HAP-1 (cell line): Measurements from ENCODE around the gene NR5A2.
A peak's percentile ranks its signal among the peaks of the same experiment; 100 is the strongest.

Source experiments
- DNase-seq, 2 experiments: peaks; one replicate each; pipeline ENCODE4 v3.0.0-alpha.2; 2016 to 2020; ENCODE audit warnings: low spot score in 2 of 2
- H3K27me3 ChIP-seq: fragments of 250-450 bp; sonication (Bioruptor Pico); 2 replicates; pipeline ENCODE4 v1.5.1; 2020; ENCODE audit warnings: low read depth, mild to moderate bottlenecking, moderate library complexity
- H3K36me3 ChIP-seq: fragments of 250-450 bp; sonication (Bioruptor Pico); replicated peaks from 2 replicates; pipeline ENCODE4 v1.5.1; 2020; ENCODE audit warnings: mild to moderate bottlenecking
- H3K4me1 ChIP-seq: fragments of 250-450 bp; sonication (Bioruptor Pico); 2 replicates; pipeline ENCODE4 v1.5.1; 2020; ENCODE audit warnings: mild to moderate bottlenecking
- H3K4me3 ChIP-seq: fragments of 250-450 bp; sonication (Bioruptor Pico); 2 replicates; pipeline ENCODE4 v1.5.1; 2020; ENCODE audit warnings: mild to moderate bottlenecking, moderate library complexity
- H3K9me3 ChIP-seq: fragments of 250-450 bp; sonication (Bioruptor Pico); 2 replicates; pipeline ENCODE4 v1.5.1; 2020; ENCODE audit warnings: mild to moderate bottlenecking, moderate library complexity
- in situ Hi-C: fragments of 300-500 bp; cut with MboI; formaldehyde crosslinking; loops from 3 replicates; pipeline ENCODE4 v1.14.3; 2020; ENCODE audit warnings: low sequenced_read_pairs, inconsistent platforms, mixed read lengths

The NR5A2 gene

GRCh38 chr1:200096774-200097173 lies 69.3 kb downstream of the NR5A2 start:
- Histone ChIP-seq H3K4me1 (no peaks in the 10 kb centered on the region), H3K4me3 (no peak overlapping the region), H3K27me3 (no peaks in the 10 kb centered on the region), H3K36me3 (no peaks in the 10 kb centered on the region), H3K9me3 (no peaks in the 10 kb centered on the region)
- no peak for DNase-seq
- in situ Hi-C loops: no loop called here

DNA sequence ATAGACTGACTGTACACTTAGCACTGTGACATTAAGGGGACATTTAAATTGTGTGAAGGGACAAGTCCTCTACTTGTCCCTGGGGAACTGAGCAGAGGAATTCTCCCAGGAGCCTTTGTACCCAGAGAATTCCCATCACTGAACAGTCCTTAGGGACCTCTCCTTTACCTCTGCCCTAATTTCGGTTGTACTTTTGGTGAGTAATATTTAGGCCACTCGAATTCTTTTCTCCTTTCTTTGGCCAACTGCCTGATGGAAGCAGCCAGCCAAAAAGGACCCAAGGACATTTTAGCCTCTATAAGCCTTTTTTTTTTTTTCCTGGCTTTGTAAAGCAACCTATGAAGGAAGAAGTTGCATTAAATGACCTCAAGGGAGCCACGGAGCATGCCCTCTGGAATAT lies 71.5 kb downstream of the NR5A2 start:
- Histone ChIP-seq H3K9me3 (no peaks in the 10 kb centered on the region), H3K27me3 (no peaks in the 10 kb centered on the region; the same call in 1 of the 2 replicates), H3K36me3 (no peaks in the 10 kb centered on the region), H3K4me1 (no peaks in the 10 kb centered on the region; the same call in 1 of the 2 replicates), H3K4me3 (no peak overlapping the region)
- no peak for DNase-seq
- in situ Hi-C loops: no loop called here

DNA sequence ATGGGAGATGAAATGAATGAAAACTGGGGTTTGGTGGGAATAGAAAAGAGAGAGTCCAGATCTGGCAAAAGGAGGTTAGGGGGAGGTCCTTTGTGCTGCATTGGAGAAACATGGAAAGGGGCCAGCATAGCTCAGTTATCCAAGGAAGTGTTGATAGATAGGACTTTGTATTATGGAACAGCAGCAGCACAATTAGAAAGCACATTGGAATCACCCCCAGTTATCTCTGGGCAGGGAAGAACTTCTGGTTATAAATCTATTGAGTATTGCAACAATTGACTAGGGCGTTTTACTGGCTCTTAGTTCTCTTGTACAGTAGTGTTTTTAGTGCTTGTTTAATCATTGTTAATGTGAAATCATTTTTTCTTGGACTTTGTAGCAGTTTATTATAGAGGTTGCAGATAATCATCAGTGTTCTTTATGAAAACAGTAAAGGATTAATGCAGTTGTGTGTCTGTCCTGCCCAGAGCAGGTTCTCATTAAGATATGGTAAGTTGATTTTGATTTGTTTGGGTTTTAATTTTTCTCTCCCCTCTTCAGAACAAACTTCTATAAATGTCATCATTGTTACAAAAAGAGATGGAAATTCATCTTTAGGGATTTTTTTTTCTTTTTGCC lies 76.6 kb downstream of the NR5A2 start:
- peak in 1 of 2 experiments; percentile 9 for DNase-seq
- Histone ChIP-seq H3K9me3 (no peaks in the 10 kb centered on the region), H3K4me1 (peaks cover 6% of the 10 kb centered on the region), H3K4me3 (no peak overlapping the region), H3K27me3 (no peaks in the 10 kb centered on the region; the same call in 1 of the 2 replicates), H3K36me3 (no peaks in the 10 kb centered on the region)
- in situ Hi-C loops: loop anchor here (25.0 kb wide), 1 partner anchor 417 kb away; no protein-coding TSS in a partner anchor

DNA sequence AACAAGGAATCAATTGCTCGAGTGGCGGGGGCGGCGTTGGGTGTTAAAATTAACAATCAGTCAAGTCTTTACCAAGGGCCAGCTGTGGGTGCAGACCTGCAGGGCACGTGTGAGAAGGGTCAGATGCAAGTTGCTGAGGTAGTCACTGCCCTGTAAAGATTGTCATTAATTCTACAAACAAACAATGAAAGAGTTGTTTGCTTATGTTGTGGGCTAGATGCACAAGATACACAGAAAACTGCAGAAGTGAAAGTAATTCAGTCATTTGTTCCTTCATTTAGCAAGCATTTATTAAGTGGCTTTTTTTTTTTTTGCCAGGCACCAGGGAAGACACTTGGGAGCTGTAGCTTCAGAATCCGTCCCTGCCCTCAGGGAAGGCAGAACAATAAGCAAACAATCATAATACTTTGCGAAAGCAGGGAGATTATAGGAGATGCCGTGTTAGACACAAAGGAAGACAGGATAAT lies 79.5 kb downstream of the NR5A2 start:
- Histone ChIP-seq H3K4me1 (peaks cover 6% of the 10 kb centered on the region), H3K27me3 (no peaks in the 10 kb centered on the region; the same call in 1 of the 2 replicates), H3K36me3 (peaks cover 4% of the 10 kb centered on the region; the same call in 1 of the 2 replicates), H3K9me3 (no peaks in the 10 kb centered on the region), H3K4me3 (no peak overlapping the region)
- in situ Hi-C loops: loop anchor here (25.0 kb wide), 1 partner anchor 420 kb away; no protein-coding TSS in a partner anchor
- DNase-seq: peak; percentile 80 to 90

- peaks cover 6% of the 10 kb centered on the region for H3K4me1 ChIP-seq
- no peaks in the 10 kb centered on the region; the same call in 1 of the 2 replicates for H3K27me3 ChIP-seq
- H3K4me3 ChIP-seq: no peak overlapping the region
- in situ Hi-C loops: loop anchor here (25.0 kb wide), 1 partner anchor 421 kb away; no protein-coding TSS in a partner anchor
- H3K36me3 ChIP-seq: peaks cover 4% of the 10 kb centered on the region; the same call in 1 of the 2 replicates
- no peak for DNase-seq
- no peaks in the 10 kb centered on the region for H3K9me3 ChIP-seq
Measured at GRCh38 chr1:200108659-200109058, 81.1 kb downstream of the NR5A2 start.

DNA sequence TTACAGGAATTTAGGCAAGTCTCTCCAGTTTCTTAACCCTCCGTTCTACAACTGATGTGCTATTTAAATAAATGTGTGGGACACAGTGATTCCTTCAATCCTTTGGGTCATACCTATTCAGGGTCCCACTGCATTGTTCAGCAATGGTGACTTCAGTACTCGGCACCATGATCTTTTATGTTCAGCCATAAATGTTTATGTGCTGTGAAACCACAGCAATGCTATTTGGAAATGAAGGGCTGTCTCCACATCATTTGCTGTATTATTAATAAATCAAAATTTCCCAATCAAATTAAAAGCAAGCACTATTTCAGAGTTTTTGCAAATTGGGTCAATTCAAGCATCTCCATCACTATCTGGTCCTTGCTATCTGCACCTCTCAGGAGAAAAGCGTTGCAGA lies 84.8 kb downstream of the NR5A2 start:
- Histone ChIP-seq H3K9me3 (no peaks in the 10 kb centered on the region), H3K36me3 (peaks cover 8% of the 10 kb centered on the region; the same call in 1 of the 2 replicates), H3K27me3 (no peaks in the 10 kb centered on the region), H3K4me1 (peaks cover 6% of the 10 kb centered on the region), H3K4me3 (no peak overlapping the region)
- in situ Hi-C loops: loop anchor here (25.0 kb wide), 1 partner anchor 425 kb away; no protein-coding TSS in a partner anchor
- DNase-seq: no peak

GRCh38 chr1:200115532-200115931 lies 88.0 kb downstream of the NR5A2 start:
- no peaks in the 10 kb centered on the region; the same call in 1 of the 2 replicates for H3K4me1 ChIP-seq
- H3K9me3 ChIP-seq: no peaks in the 10 kb centered on the region
- 0 out of 2 replicates have a peak, but pooled peaks cover 4% of the 10 kb centered on the region for H3K36me3 ChIP-seq
- DNase-seq: no peak
- H3K4me3 ChIP-seq: no peak overlapping the region
- H3K27me3 ChIP-seq: no peaks in the 10 kb centered on the region
- in situ Hi-C loops: loop anchor here (25.0 kb wide), 1 partner anchor 428 kb away; no protein-coding TSS in a partner anchor

DNA sequence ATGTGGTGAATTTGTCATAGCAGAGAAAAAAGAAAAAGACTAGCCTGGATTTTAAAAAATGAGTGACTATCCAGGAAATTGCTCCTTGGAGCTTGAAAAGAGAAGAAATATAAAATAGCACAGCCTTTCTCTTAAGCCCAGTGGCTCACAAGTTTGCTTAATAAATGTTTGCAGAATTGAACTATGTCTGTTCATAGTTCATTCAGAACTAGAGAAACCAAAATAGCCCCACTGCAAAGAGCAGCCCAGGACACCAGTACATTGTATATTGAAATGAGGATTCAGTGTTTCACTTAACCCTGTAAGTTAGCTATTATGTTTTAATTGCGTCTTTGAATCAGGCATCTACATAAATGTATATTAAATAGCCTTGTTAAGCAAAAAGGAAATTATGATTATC lies 88.8 kb downstream of the NR5A2 start:
- Histone ChIP-seq H3K27me3 (no peaks in the 10 kb centered on the region), H3K4me3 (no peak overlapping the region), H3K36me3 (0 out of 2 replicates have a peak, but pooled peaks cover 4% of the 10 kb centered on the region), H3K9me3 (no peaks in the 10 kb centered on the region), H3K4me1 (no peaks in the 10 kb centered on the region; the same call in 1 of the 2 replicates)
- in situ Hi-C loops: loop anchor here (25.0 kb wide), 1 partner anchor 429 kb away; no protein-coding TSS in a partner anchor
- no peak for DNase-seq

- Histone ChIP-seq H3K4me3 (no peak overlapping the region), H3K36me3 (peaks cover 10% of the 10 kb centered on the region; the same call in 1 of the 2 replicates), H3K9me3 (no peaks in the 10 kb centered on the region), H3K27me3 (no peaks in the 10 kb centered on the region), H3K4me1 (no peaks in the 10 kb centered on the region; the same call in 1 of the 2 replicates)
- no peak for DNase-seq
- in situ Hi-C loops: loop anchor here (25.0 kb wide), 1 partner anchor 432 kb away; no protein-coding TSS in a partner anchor
Measured at GRCh38 chr1:200118779-200119505, 91.4 kb downstream of the NR5A2 start.

- Histone ChIP-seq H3K36me3 (peaks cover 5% of the 10 kb centered on the region; the same call in 1 of the 2 replicates), H3K9me3 (no peaks in the 10 kb centered on the region), H3K4me3 (no peak overlapping the region), H3K4me1 (no peaks in the 10 kb centered on the region; the same call in 1 of the 2 replicates), H3K27me3 (no peaks in the 10 kb centered on the region)
- in situ Hi-C loops: loop anchor here (25.0 kb wide), 1 partner anchor 434 kb away; no protein-coding TSS in a partner anchor
- no peak for DNase-seq
Measured at GRCh38 chr1:200121421-200121820, 93.9 kb downstream of the NR5A2 start.

DNA sequence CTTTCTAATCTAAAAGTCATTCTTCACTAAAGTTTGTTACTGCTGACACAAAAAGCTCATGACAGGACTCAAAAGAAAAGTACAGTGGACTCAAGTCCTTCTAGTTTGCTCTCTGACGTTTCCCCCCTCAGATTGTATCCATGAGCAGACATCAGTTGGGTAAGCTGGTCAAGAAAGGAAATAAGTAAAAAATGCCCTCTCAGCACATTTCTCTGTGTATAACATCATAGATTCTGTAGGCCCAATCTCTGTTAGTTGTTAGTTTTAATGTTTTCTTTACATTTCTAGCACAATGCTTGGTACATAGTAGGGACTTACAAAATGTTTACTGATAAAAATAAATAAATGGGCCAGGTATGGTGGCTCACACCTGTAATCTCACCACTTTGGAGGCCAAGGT lies 96.8 kb downstream of the NR5A2 start:
- Histone ChIP-seq H3K4me3 (no peak overlapping the region), H3K36me3 (peaks cover 5% of the 10 kb centered on the region; the same call in 1 of the 2 replicates), H3K4me1 (no peaks in the 10 kb centered on the region; the same call in 1 of the 2 replicates), H3K27me3 (no peaks in the 10 kb centered on the region), H3K9me3 (no peaks in the 10 kb centered on the region)
- in situ Hi-C loops: loop anchor here (25.0 kb wide), 1 partner anchor 437 kb away; no protein-coding TSS in a partner anchor
- DNase-seq: no peak

DNA sequence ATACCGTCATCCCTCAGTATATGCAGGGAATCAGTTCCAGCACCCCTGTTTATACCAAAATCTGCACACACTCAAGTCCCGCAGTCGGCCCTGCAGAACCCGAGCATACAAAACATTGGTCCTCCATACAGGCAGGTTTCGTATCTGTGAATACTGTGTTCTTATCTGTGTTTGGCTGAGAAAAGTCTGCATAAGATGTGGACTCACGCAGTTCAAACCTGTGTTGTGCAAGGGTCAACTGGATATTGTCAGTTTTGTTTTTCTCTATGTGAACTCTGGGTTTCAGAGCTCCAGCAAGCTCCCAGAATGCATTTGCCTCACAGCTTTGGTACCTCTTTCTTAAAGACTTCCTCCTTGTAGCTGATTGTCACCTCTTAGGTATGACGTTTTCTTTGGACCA lies 100.6 kb downstream of the NR5A2 start:
- in situ Hi-C loops: loop anchor here (25.0 kb wide), 1 partner anchor 359 kb away; no protein-coding TSS in a partner anchor
- H3K27me3 ChIP-seq: no peaks in the 10 kb centered on the region
- H3K4me3 ChIP-seq: no peak overlapping the region
- DNase-seq: no peak
- 0 out of 2 replicates have a peak, but pooled peaks cover 2% of the 10 kb centered on the region for H3K36me3 ChIP-seq
- H3K4me1 ChIP-seq: no peaks in the 10 kb centered on the region
- H3K9me3 ChIP-seq: no peaks in the 10 kb centered on the region
